GM23338 (cell line): ENCODE measurements around the gene FTO. TPM values are rescaled to one million over a fixed set of nuclear protein-coding genes. Genes with fewer than 3 reads are reported as not detected.

Source experiments
- ATAC-seq: fragments of 200-7000 bp; cut with Tn5 transposase; 3 replicates; pipeline ENCODE4 v1.9.1; 2020
- DNase-seq: peaks from one replicate; pipeline ENCODE4 v3.0.0-alpha.2; 2015; ENCODE audit warnings: low spot score
- H2AFZ ChIP-seq: fragments of 200-600 bp; sonication (generic); 2 replicates; pipeline ENCODE4 v1.8.0; 2016; ENCODE audit warnings: antibody characterized with exemption, mild to moderate bottlenecking, moderate library complexity
- H3F3A ChIP-seq: fragments of 200-600 bp; sonication (generic); replicated peaks from 2 replicates; pipeline ENCODE4 v1.8.0; 2017; ENCODE audit warnings: antibody characterized with exemption, mixed run types, low read depth
- H3K27ac ChIP-seq: fragments of 200-600 bp; sonication (generic); 2 replicates; pipeline ENCODE4 v1.6.1; 2016; ENCODE audit warnings: low read depth
- H3K27me3 ChIP-seq: fragments of 200-600 bp; sonication (generic); 2 replicates; pipeline ENCODE4 v1.8.0; 2016; ENCODE audit warnings: mild to moderate bottlenecking, mixed run types, moderate library complexity; ENCODE audit not compliant: insufficient read depth
- H3K36me3 ChIP-seq: fragments of 200-600 bp; sonication (generic); 2 replicates; pipeline ENCODE4 v1.8.0; 2016; ENCODE audit warnings: mild to moderate bottlenecking; ENCODE audit not compliant: insufficient read depth
- H3K4me1 ChIP-seq: fragments of 200-600 bp; sonication (generic); 2 replicates; pipeline ENCODE4 v1.8.0; 2016; ENCODE audit warnings: mild to moderate bottlenecking, moderate library complexity; ENCODE audit not compliant: insufficient read depth
- H3K4me2 ChIP-seq: fragments of 200-600 bp; sonication (generic); 2 replicates; pipeline ENCODE4 v1.7.1; 2017; ENCODE audit warnings: mixed run types
- H3K4me3 ChIP-seq: fragments of 200-600 bp; sonication (generic); 2 replicates; pipeline ENCODE4 v1.6.1; 2016; ENCODE audit warnings: mixed run types
- H3K79me2 ChIP-seq: fragments of 200-600 bp; sonication (generic); replicated peaks from 2 replicates; pipeline ENCODE4 v1.8.0; 2017; ENCODE audit warnings: mild to moderate bottlenecking; ENCODE audit not compliant: insufficient read depth
- H3K9me2 ChIP-seq: fragments of 200-600 bp; sonication (generic); 2 replicates; pipeline ENCODE4 v1.8.0; 2017; ENCODE audit not compliant: insufficient read depth
- H4K20me1 ChIP-seq: fragments of 200-600 bp; sonication (generic); replicated peaks from 2 replicates; pipeline ENCODE4 v1.8.0; 2017; ENCODE audit warnings: mild to moderate bottlenecking; ENCODE audit not compliant: insufficient read depth
- H3K27ac Mint-ChIP-seq: 2 replicates; pipeline ENCODE4 v1.8.0; 2020; ENCODE audit warnings: inconsistent platforms, mild to moderate bottlenecking, moderate library complexity, mixed read lengths
- H3K27me3 Mint-ChIP-seq: 3 replicates; pipeline ENCODE4 v1.8.0; 2022; ENCODE audit warnings: low read depth, mild to moderate bottlenecking, moderate library complexity, mixed read lengths, inconsistent platforms; ENCODE audit not compliant: insufficient read depth, poor library complexity
- H3K36me3 Mint-ChIP-seq: 3 replicates; pipeline ENCODE4 v1.8.0; 2021; ENCODE audit warnings: low read depth, mild to moderate bottlenecking, inconsistent platforms, moderate library complexity, mixed read lengths
- H3K4me1 Mint-ChIP-seq: 3 replicates; pipeline ENCODE4 v1.8.0; 2020; ENCODE audit warnings: mild to moderate bottlenecking, inconsistent platforms, mixed read lengths
- H3K4me3 Mint-ChIP-seq: 3 replicates; pipeline ENCODE4 v1.8.0; 2021; ENCODE audit warnings: moderate library complexity, mild to moderate bottlenecking, inconsistent platforms, mixed read lengths
- H3K9me3 Mint-ChIP-seq: 3 replicates; pipeline ENCODE4 v1.8.0; 2020; ENCODE audit warnings: moderate library complexity, mild to moderate bottlenecking, inconsistent platforms, mixed read lengths
- CREB1 ChIP-seq: fragments of 250-450 bp; sonication (Bioruptor Pico); IDR thresholded peaks from 2 replicates; pipeline ENCODE4 v1.5.0; 2020; ENCODE audit warnings: low read depth, mild to moderate bottlenecking, moderate library complexity
- EZH2phosphoT487 ChIP-seq: fragments of 200-600 bp; sonication (generic); IDR thresholded peaks from one replicate; pipeline ENCODE4 v1.8.1; 2018; ENCODE audit warnings: antibody characterized with exemption; ENCODE audit not compliant: unreplicated experiment
- NANOG ChIP-seq: IDR thresholded peaks from 2 replicates; pipeline ENCODE4 v1.6.1; 2016; ENCODE audit warnings: antibody characterized with exemption, borderline replicate concordance
- POLR2AphosphoS5 ChIP-seq: IDR thresholded peaks from 2 replicates; pipeline ENCODE4 v1.6.1; 2016; ENCODE audit warnings: antibody characterized with exemption, low read depth
- STAT1 ChIP-seq: IDR thresholded peaks from one replicate; pipeline ENCODE4 v1.6.1; 2016; ENCODE audit warnings: antibody characterized with exemption; ENCODE audit not compliant: unreplicated experiment
- ZNF114 ChIP-seq: fragments of 250-450 bp; sonication (Bioruptor Pico); IDR thresholded peaks from 2 replicates; pipeline ENCODE4 v1.5.0; 2020; ENCODE audit warnings: mild to moderate bottlenecking, moderate library complexity
- ZNF331 ChIP-seq: fragments of 250-450 bp; sonication (Bioruptor Pico); IDR thresholded peaks from 2 replicates; pipeline ENCODE4 v1.5.0; 2020; ENCODE audit warnings: low read depth, mild to moderate bottlenecking, moderate library complexity
- polyA plus RNA-seq: library from polyadenylated mRNA; unstranded; fragments of >200 nt; fragmentation: Nextera tagmentation; extraction: Ambion mirVana; gene quantifications from 2 replicates; pipeline ENCODE4 v1.2.1, GENCODE V29; 2016
- total RNA-seq: library from RNA; depleted of rRNA; stranded (reverse); fragments of >200 nt; shearing (Covaris generic); gene quantifications from 2 replicates; pipeline ENCODE4 v1.2.3, GENCODE V29; 2014
- TF ChIP-seq, protein P1 (sequence below): IDR thresholded peaks from one replicate; pipeline ENCODE4 v1.6.1; 2018; ENCODE audit warnings: antibody characterized with exemption; ENCODE audit not compliant: unreplicated experiment
- TF ChIP-seq, protein P2 (sequence below): fragments of 250-450 bp; sonication (Bioruptor Pico); IDR thresholded peaks from 2 replicates; pipeline ENCODE4 v1.5.0; 2020; ENCODE audit warnings: mild to moderate bottlenecking, moderate library complexity

Gene FTO
- total and polyA plus RNA-seq, 2 experiments from 2014 or later, result 17.7 to 69.6 TPM

DNA sequence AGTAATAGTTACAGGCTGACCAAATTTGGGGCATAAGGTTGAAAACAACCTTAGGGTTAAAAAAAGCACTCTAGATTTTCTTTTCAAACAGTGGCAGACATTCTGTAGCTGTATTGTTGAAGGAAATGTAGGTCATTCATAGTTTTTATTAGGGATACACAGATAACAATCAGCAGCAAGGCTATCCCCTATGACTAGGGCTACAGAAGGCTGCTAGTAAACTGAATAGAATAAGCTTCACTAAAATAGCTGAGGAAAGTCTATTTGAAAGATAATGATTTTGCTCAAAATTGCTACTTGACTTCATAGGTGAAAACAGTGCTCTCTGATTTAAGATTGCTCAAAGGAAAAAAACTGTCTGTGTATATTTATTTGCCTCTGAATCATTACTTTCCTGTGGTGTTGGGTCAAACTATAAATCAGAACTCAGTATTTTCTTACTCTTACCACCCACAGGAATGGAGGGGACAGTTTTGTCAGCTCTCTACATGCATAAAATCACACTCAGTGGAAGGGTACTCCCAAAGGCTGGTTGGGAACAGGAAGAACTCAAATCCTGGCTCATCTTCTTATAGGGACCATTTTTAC lies 25.1 kb upstream of the FTO start (continued):
- TF ChIP-seq, protein P1, sequence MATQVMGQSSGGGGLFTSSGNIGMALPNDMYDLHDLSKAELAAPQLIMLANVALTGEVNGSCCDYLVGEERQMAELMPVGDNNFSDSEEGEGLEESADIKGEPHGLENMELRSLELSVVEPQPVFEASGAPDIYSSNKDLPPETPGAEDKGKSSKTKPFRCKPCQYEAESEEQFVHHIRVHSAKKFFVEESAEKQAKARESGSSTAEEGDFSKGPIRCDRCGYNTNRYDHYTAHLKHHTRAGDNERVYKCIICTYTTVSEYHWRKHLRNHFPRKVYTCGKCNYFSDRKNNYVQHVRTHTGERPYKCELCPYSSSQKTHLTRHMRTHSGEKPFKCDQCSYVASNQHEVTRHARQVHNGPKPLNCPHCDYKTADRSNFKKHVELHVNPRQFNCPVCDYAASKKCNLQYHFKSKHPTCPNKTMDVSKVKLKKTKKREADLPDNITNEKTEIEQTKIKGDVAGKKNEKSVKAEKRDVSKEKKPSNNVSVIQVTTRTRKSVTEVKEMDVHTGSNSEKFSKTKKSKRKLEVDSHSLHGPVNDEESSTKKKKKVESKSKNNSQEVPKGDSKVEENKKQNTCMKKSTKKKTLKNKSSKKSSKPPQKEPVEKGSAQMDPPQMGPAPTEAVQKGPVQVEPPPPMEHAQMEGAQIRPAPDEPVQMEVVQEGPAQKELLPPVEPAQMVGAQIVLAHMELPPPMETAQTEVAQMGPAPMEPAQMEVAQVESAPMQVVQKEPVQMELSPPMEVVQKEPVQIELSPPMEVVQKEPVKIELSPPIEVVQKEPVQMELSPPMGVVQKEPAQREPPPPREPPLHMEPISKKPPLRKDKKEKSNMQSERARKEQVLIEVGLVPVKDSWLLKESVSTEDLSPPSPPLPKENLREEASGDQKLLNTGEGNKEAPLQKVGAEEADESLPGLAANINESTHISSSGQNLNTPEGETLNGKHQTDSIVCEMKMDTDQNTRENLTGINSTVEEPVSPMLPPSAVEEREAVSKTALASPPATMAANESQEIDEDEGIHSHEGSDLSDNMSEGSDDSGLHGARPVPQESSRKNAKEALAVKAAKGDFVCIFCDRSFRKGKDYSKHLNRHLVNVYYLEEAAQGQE, result no peak

DNA sequence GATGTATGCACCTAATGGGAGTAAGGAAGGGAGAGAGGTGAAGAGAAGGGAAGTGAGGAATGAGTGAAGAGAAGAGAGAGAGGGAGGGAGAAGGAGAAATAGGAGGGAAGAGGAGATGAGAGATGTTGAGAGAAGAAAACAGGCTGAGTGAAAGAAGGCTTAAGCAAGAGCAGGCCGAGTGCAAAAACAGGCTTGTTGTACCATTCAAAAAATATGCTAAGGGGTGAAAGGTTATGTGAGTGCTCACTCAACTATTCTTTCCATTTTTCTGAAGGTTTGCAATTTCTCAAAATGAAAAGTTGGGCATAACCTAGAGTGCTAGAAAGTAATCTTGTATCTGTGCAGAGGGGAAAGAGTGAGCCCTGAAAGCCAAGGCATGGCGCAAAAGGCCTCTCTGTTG lies 23.2 kb upstream of the FTO start:
- no peak overlapping the region for H3K27ac ChIP-seq
- no peaks in the 10 kb centered on the region for H3K79me2 ChIP-seq
- Mint-ChIP-seq H3K9me3 (no peaks in the 10 kb centered on the region), H3K4me1 (peaks cover 12% of the 10 kb centered on the region; the same call in 2 of the 3 replicates), H3K27ac (no peak overlapping the region), H3K27me3 (no peaks in the 10 kb centered on the region), H3K4me3 (no peak overlapping the region), H3K36me3 (peaks cover 19% of the 10 kb centered on the region)
- TF ChIP-seq, protein P1, result no peak
- no peak for TF ChIP-seq NANOG
- no peak for TF ChIP-seq ZNF331 (CRISPR knock-in tag)
- no peak for TF ChIP-seq ZNF114 (CRISPR knock-in tag)
- TF ChIP-seq EZH2phosphoT487, result no peak
- TF ChIP-seq STAT1, result no peak
- TF ChIP-seq, protein P2, sequence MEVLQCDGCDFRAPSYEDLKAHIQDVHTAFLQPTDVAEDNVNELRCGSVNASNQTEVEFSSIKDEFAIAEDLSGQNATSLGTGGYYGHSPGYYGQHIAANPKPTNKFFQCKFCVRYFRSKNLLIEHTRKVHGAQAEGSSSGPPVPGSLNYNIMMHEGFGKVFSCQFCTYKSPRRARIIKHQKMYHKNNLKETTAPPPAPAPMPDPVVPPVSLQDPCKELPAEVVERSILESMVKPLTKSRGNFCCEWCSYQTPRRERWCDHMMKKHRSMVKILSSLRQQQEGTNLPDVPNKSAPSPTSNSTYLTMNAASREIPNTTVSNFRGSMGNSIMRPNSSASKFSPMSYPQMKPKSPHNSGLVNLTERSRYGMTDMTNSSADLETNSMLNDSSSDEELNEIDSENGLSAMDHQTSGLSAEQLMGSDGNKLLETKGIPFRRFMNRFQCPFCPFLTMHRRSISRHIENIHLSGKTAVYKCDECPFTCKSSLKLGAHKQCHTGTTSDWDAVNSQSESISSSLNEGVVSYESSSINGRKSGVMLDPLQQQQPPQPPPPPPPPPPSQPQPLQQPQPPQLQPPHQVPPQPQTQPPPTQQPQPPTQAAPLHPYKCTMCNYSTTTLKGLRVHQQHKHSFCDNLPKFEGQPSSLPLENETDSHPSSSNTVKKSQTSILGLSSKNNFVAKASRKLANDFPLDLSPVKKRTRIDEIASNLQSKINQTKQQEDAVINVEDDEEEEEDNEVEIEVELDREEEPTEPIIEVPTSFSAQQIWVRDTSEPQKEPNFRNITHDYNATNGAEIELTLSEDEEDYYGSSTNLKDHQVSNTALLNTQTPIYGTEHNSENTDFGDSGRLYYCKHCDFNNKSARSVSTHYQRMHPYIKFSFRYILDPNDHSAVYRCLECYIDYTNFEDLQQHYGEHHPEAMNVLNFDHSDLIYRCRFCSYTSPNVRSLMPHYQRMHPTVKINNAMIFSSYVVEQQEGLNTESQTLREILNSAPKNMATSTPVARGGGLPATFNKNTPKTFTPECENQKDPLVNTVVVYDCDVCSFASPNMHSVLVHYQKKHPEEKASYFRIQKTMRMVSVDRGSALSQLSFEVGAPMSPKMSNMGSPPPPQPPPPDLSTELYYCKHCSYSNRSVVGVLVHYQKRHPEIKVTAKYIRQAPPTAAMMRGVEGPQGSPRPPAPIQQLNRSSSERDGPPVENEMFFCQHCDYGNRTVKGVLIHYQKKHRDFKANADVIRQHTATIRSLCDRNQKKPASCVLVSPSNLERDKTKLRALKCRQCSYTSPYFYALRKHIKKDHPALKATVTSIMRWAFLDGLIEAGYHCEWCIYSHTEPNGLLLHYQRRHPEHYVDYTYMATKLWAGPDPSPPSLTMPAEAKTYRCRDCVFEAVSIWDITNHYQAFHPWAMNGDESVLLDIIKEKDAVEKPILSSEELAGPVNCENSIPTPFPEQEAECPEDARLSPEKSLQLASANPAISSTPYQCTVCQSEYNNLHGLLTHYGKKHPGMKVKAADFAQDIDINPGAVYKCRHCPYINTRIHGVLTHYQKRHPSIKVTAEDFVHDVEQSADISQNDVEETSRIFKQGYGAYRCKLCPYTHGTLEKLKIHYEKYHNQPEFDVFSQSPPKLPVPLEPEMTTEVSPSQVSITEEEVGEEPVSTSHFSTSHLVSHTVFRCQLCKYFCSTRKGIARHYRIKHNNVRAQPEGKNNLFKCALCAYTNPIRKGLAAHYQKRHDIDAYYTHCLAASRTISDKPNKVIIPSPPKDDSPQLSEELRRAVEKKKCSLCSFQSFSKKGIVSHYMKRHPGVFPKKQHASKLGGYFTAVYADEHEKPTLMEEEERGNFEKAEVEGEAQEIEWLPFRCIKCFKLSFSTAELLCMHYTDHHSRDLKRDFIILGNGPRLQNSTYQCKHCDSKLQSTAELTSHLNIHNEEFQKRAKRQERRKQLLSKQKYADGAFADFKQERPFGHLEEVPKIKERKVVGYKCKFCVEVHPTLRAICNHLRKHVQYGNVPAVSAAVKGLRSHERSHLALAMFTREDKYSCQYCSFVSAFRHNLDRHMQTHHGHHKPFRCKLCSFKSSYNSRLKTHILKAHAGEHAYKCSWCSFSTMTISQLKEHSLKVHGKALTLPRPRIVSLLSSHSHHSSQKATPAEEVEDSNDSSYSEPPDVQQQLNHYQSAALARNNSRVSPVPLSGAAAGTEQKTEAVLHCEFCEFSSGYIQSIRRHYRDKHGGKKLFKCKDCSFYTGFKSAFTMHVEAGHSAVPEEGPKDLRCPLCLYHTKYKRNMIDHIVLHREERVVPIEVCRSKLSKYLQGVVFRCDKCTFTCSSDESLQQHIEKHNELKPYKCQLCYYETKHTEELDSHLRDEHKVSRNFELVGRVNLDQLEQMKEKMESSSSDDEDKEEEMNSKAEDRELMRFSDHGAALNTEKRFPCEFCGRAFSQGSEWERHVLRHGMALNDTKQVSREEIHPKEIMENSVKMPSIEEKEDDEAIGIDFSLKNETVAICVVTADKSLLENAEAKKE (CRISPR knock-in tag), result no peak
- no peak for TF ChIP-seq POLR2AphosphoS5
- TF ChIP-seq CREB1 (CRISPR knock-in tag), result no peak
- ATAC-seq, result no peak
- no peak overlapping the region for H2AFZ ChIP-seq
- no peaks in the 10 kb centered on the region; the same call in 1 of the 2 replicates for H3K36me3 ChIP-seq
- no peak overlapping the region for H3K4me2 ChIP-seq
- H3K4me3 ChIP-seq, result no peak overlapping the region
- no peaks in the 10 kb centered on the region for H3K27me3 ChIP-seq
- no peak for DNase-seq
- H4K20me1 ChIP-seq, result no peaks in the 10 kb centered on the region
- peaks cover 13% of the 10 kb centered on the region; the same call in 1 of the 2 replicates for H3K4me1 ChIP-seq
- no peaks in the 10 kb centered on the region for H3F3A ChIP-seq
- no peaks in the 10 kb centered on the region for H3K9me2 ChIP-seq
